GM18519 (cell line): ENCODE data around the gene BRMS1.
"Not testable (repeated sequence)": the region's sequence is repeated elsewhere in the genome, so short reads cannot be mapped to it uniquely, and the experiment has no call there.

Experiments used
- ATAC-seq: cut with Tn5 transposase; IDR thresholded peaks from one replicate; pipeline ENCODE4 v1.9.1; 2021; ENCODE audit warnings: mild to moderate bottlenecking, moderate library complexity; ENCODE audit not compliant: unreplicated experiment, low FRiP score

BRMS1 gene

DNA sequence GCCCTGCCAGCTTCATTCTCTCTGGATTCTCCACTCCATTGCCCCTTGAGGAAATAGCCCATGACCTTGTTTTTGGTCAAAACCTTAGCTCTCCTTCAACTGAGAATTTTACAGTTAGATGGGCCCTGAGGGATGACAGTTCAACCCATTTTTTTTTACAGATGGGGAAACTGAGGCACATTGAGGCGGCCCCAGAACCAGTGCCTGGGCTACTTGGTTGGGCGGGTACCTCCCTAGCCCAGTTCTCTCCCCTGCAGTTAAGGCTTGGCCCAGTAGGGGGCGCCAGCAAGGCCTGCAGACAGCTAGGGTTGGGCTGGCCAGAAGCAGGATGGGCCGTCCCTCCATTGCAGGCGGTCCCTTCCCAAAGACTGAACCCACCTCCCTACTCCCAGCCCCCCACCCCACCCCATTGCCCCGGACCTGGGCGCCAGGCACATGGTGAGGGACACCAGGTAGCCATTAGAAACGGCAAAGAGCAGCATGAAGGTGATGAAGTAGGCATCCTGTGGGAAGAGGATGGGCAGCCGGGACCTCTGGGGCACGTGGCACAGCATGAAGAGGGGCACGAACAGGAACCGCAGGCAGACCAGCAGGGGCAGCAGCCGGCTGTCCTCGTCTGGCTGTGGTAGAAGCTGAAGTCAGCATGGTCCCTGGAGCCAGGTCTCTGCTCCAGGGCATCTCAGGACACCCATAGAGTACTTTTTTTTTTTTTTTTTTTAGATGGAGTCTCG is 19.1 kb upstream of the BRMS1 start:
- ATAC-seq: no peak

DNA sequence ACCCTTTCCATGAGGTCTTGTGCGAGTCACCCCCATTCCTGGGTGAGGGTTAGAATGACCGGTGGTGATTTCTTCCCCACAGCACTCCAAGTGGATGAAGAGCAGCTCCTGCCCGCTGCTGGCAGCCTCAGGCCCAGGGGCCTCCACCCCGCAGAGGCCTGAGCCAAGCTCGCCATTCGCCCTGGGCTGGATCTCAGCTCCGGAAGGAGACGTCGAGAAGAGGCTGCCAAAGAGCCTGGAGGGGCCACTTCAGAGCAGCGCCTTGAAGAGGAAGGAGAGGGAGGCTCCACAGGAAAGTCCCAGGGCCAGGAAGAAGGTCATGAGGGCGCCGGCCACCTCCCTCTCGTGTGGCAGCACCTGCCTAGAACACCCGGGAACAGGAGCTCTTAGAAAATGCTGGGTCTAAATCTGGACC is 18.3 kb upstream of the BRMS1 start:
- ATAC-seq: no peak

GRCh38 chr11:66362481-66363147 is 17.7 kb upstream of the BRMS1 start:
- ATAC-seq: no peak

- no peak for ATAC-seq
These were observed 16.6 kb upstream of the BRMS1 start for GRCh38 chr11:66361502-66361941.

DNA sequence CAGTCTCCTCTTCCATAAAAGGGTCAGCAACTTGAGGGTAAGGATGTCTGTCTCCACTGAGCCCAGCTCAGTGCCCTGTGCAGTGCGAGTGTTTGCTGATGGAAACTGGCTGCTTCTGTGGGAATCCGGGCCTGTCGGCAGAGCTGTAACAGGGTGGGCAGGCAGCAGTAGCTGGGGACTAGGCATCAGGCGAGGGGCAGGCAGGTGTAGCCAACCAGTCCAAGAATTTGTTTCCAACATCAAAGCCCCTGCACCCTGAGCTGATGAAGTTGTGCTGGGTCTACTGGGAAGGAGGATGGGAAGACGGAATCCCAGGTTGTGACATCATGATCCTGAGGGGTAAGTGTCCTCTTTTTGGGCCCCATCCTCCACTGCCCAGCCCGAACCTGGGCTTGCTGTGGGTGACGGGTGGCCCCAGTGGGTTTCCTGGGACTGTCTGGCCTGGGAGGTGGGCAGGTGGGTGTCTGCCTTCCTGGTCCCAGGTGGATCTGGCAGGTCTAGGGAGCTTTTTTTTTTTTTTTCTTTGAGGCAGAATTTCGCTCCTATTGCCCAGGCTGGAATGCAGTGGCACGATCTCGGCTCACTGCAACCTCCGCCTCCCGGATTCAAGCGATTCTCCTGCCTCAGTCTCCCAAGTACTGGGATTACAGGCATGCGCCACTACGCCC is 15.6 kb upstream of the BRMS1 start:
- ATAC-seq: no peak

DNA sequence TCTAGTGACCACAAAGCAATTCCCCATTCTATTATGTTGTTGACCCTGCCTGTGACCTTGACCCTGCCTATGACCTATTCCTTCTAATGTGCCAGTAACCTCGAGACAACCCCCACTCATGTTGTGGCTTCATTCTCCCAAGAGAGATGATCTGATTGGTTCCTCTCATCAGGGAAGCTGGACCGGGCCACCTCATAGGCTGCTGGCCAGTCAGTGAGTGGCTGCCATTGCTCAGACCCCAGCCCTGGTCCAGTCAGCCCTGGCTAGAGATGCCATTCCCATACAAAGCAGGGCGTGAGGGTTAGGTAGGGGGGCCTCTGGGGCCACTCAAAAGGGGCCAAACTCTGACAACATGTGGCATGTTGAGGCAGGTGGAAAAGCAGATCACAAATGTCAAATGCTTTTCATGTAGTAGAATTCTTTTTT is 14.8 kb upstream of the BRMS1 start:
- no peak for ATAC-seq

- not testable (repeated sequence) for ATAC-seq
These were observed 5.8 kb upstream of the BRMS1 start for GRCh38 chr11:66350560-66351235.

DNA sequence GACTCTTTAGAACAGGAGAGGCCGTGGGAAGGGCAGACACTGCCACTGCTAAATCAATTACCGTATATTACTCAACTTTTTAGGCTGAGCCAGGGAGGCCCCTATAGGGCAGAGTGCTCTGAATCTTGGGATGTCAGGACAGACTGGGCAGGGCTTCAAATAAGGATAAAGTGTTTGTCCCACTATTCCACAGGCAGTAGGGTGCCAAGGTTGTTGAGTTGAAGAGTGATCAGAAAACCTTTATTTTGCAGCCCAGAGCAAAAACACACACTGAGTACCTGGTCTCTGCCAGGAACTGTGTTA is 4.1 kb upstream of the BRMS1 start:
- ATAC-seq: no peak

DNA sequence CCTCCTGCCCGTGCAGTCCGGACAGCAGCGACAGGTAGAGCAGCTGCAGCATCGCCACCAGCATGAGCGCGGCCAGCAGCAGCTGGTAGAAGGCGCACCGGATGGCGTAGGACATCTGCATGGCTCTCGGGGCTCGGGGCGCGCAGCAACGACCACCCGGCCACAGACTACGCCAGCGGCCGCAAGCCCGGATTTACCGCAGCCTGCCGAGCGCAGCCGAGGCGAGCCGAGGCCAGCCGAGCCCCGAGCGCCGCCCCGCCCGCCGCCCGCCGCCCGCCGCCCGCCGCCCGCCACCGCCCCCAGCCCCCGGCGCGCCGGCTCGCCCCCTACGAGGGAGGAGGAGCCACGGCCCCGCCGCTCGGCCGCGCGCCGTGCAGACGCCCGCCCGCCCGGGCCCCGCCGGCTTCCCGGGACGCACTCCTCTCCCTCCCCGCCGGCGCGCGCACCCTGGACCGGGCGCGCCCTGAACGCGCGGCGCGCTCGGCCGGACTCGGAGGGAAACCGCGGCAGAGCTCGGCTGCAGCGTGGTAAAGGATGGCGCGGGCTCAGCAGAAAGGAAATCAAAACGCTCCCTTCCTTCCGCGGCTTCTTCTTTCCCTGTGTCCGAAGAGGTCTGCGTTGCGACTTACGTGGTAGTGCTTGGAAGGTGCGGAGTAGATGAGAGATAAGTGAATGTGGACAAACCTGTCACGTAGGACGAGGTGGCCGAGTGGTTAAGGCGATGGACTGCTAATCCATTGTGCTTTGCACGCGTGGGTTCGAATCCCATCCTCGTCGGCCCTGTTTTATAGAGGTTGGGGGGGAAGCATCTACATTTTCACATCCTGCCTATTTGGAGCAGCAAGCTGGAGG is 2.7 kb upstream of the BRMS1 start, which contains the start of gene B4GAT1:
TSS of gene B4GAT1 (minus strand) at position 205 of the 852 bp plus-strand sequence. CDS start at position 121, 84 bp downstream.
- no peak for ATAC-seq

DNA sequence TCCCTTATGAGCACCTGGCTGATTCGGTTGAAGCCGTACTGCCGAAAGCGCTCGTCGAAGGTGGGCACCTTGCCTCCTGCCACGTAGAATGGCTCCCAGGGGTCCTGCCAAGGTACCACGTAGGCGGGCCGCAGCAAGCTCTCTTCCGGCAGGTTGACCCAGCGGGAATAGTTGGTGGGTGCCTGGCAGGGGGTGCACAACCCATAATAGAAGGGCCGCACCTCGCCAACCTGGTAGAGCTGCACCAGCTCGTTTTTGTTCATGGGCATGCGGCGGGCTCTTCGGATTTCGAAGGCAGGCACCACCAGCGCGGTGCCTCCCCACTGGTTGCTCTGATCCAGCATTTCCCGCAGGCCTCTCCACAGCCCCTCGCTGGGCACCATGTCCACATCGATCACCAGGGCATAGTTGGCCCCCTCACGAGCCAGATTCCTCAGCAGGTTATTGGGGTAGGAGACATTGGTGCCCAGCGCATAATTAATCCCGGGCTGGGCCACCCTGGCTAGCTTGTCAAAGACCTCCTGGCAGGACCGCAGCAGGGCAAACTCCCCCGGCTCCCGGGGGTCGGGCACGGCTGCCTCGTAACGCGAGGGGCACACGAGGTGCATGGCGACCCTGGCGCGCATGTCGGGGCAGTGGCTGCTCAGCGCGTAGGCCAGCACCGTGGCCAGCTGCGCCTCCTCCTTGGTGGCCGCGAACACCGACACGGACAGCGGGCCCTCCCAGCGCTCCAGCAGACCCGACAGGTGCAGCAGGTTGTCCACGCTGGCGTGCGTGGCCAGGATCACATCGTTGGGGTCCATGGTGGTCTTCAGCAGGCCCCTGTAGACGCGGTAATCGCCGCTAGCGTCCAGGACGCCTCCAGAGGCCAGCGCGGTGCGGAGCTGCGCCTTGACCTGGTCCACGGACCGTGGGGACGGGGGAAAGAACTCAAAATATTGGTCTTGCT is 1.8 kb upstream of the BRMS1 start:
- ATAC-seq: no peak

GRCh38 chr11:66345316-66345649 is 379 bp upstream of the BRMS1 start:
- ATAC-seq: no peak

DNA sequence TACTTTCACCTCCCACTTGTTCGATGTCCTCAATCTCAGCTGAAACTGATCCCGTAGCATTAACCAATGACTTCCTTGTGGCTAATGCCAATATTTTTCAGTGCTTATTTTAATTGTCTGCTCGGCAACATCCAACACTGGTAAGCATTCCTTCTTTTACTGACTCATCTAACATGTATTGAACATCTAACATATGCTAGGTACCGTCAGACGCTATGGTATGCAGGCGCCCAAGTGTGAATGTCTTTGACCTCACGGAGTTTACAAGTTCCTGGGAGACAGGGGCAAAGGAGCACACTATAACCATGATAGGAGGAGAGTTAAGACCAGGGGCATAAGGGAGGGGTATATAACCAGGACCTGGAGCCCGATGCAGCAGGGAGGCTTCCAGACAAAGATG is 1.7 kb downstream of the BRMS1 start:
- ATAC-seq: no peak

GRCh38 chr11:66341502-66342126 is 3.3 kb downstream of the BRMS1 start:
- ATAC-seq: no peak

DNA sequence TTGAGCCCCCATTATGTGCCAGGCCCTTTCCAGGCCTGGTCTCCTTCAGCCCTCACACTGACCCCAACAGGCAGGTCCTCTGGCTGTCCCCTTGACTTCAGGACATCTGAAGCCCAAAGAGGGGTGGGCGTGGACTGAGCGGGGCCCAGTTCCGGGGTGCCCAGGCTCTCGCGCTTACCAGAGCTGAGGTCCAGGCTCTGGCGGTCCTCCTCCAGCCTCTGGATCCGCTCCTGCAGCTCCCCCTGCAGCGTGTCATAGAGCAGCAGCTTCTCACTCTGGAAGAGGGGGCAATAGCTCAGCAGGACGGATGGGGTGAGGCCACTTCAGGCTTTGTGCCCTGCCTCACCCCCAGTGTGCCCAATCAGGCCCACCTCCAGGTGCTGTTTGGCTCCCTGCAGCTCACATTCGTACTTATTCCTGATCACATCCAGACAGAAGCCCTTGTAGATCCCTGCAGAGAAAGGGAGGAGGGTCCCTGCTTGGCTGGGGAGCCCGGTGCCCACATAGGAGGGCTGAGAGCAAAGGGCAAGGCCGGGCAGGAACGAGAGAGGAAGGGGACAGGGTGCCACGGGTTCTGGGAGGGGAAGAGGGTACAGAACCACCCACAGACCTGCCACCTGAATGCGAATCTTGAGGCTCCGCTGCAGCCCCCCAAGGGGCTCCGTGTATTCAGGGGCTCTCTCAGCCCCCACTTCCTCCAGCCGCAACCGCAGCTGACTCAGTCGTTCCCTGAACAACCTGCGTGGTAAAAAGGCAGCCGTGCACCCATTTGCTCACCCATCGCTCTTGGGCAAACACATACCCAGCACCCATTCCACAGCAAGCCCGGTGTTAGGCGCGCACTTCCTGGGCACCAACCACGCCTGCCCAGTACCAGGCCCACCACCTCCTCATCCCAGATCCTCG is 4.1 kb downstream of the BRMS1 start:
- no peak for ATAC-seq

GRCh38 chr11:66339686-66340483 is 5.0 kb downstream of the BRMS1 start:
- no peak for ATAC-seq

DNA sequence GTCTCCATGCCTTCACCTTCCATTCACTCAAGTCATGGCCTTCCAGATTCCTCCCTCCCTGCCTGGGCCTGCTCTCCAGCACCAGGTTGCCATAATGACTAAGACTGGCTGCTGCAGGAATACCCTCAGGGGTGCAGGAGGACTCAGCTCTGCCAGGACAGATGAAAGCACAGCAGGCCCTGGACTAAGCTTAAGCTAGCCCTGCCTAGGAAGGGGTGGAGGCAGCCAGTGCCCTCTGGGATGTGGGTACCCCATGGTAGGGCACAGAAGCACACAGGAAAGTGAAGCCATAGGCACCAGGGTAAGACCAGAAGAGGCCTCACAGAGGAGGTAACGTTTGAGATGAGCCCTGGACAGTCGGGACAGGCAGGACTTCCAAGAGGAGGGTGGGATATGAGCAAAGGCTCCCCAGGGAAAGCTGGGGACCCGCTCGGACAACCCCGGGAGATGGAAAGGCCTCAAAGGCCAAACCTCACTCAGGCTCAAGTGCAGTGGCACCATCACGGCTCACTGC is 5.7 kb downstream of the BRMS1 start:
- ATAC-seq: no peak
